ENCODE results near the gene PDLIM5. TPM values are rescaled to one million over a fixed set of nuclear protein-coding genes. Genes with fewer than 3 reads are reported as not detected.
"Not testable (repeated sequence)": the region's sequence is repeated elsewhere in the genome, so short reads cannot be mapped to it uniquely, and the experiment has no call there.

Gene PDLIM5
- 10 to 100 TPM; 18.1 to 18.3 TPM for total RNA-seq

DNA sequence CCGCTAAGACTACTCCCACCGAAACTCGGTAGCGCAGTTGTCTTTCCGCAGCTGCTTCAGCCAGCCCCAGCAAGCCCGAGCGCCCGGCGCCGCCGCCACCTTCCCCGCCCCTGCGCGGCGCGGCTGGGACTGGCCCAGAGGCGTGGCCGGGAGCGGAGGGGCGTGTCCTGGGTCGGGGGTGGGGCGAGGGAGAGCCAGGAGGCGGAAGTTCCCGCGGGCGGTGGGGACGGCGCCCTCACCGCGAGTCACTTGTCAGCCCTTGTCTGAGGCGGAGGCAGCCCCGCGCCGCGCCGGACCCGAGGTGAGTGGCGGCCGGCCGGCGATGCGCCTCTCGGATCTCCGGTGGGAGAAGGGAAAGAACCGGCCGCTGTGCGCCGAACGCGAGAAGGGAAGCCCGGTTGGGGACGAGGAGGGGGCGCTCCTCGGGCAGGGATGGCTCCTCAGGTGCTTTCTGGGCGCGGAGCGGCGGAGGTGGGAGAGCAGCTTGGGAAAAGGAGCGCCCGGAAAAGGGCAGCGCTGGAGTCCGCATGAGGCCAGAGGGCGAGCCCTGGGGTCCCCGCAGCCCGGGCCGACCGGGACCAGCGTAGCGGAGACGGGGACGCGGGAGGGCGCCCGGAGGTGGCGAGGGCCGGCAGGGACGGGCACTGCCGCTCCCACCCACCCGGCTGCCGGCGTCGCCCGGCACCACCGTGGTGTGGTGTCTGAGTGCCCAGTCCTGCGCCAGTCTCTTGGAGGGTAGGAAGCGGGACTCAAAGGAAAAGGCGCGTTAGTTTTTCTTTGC is at the start of gene PDLIM5:
TSS of gene PDLIM5 (plus strand) at position 248 of the 781 bp plus-strand sequence. CDS start 3,347 bp downstream, outside the sequence.
- peak within 1 kb of the TSS; percentile 73 for H3K27ac Mint-ChIP-seq

DNA sequence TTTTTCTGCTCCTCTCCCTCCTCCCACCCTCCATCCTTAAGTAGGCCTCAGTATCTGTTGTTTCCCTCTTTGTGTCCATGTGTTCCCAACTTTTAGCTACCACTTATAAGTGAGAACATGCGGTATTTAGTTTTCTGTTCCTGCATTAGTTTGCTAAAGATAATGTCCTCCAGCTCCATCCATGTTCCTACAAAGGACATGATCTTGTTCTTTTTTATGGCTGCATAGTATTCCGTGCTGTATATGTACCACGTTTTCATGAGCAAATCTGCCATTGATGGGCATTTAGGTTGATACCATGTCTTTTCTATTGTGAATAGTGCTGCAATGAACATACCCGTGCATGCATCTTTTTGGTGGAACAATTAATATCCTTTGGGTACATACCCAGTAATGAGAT is 49.3 kb upstream of the PDLIM5 start:
- H3K36me3 Mint-ChIP-seq (ENCODE audit: low read depth); CTCF ChIA-PET; H3K4me1 Mint-ChIP-seq (ENCODE audit: low read depth); H3K27me3 Mint-ChIP-seq (ENCODE audit: low read depth); POLR2A ChIA-PET; ATAC-seq; H3K27ac Mint-ChIP-seq; DNase-seq; H3K9me3 Mint-ChIP-seq (ENCODE audit: insufficient read depth); H3K4me3 Mint-ChIP-seq: not testable (repeated sequence)

More for the DNA sequence above, at the start of gene PDLIM5:
- DNase-seq (peak; percentile 89), ATAC-seq (peak; percentile 98)
- CTCF ChIA-PET, result interaction anchor here (1.2 to 1.4 kb wide), 2 partner anchors 43 to 45 kb away, joined by 3 to 5 read pairs; no protein-coding TSS in a partner anchor
- H3K36me3 Mint-ChIP-seq (ENCODE audit: low read depth), result peaks cover 3% of the 10 kb centered on the region
- peaks cover 16% of the 10 kb centered on the region for H3K4me1 Mint-ChIP-seq (ENCODE audit: low read depth)
- no peaks in the 10 kb centered on the region for H3K9me3 Mint-ChIP-seq (ENCODE audit: insufficient read depth)
- peak within 1 kb of the TSS; percentile 76 for H3K4me3 Mint-ChIP-seq
- peaks cover 29% of the 10 kb centered on the region for H3K27me3 Mint-ChIP-seq (ENCODE audit: low read depth)
- POLR2A ChIA-PET, result no interaction called here

- H3K4me1 Mint-ChIP-seq (ENCODE audit: low read depth), result no peaks in the 10 kb centered on the region
- ChIA-PET CTCF (interaction anchor here (1.2 kb wide), 1 partner anchor 102 kb away, joined by 3 read pairs; no protein-coding TSS in a partner anchor), POLR2A (no interaction called here)
Measured at GRCh38 chr4:94403751-94404150, 48.0 kb upstream of the PDLIM5 start.

GRCh38 chr4:94406668-94407437 is 44.9 kb upstream of the PDLIM5 start:
- POLR2A ChIA-PET, result no interaction called here
- Mint-ChIP-seq H3K9me3 (ENCODE audit: insufficient read depth) (no peaks in the 10 kb centered on the region), H3K4me3 (no peak overlapping the region), H3K36me3 (ENCODE audit: low read depth) (no peaks in the 10 kb centered on the region), H3K27ac (no peak overlapping the region), H3K27me3 (ENCODE audit: low read depth) (peaks cover 3% of the 10 kb centered on the region), H3K4me1 (ENCODE audit: low read depth) (no peaks in the 10 kb centered on the region)
- ATAC-seq, result peak; percentile 57
- DNase-seq, result peak; percentile 72
- CTCF ChIA-PET, result interaction anchor here (0.6 to 1.9 kb wide), 27 partner anchors 8 to 533 kb away, joined by 3 to 14 read pairs (median 4); no protein-coding TSS in a partner anchor

More at GRCh38 chr4:94403751-94404150, 48.0 kb upstream of the PDLIM5 start:
- Mint-ChIP-seq H3K27me3 (ENCODE audit: low read depth) (no peaks in the 10 kb centered on the region), H3K27ac (no peak overlapping the region), H3K36me3 (ENCODE audit: low read depth) (no peaks in the 10 kb centered on the region), H3K4me3 (no peak overlapping the region), H3K9me3 (ENCODE audit: insufficient read depth) (no peaks in the 10 kb centered on the region)
- ATAC-seq (no peak), DNase-seq (no peak)

DNA sequence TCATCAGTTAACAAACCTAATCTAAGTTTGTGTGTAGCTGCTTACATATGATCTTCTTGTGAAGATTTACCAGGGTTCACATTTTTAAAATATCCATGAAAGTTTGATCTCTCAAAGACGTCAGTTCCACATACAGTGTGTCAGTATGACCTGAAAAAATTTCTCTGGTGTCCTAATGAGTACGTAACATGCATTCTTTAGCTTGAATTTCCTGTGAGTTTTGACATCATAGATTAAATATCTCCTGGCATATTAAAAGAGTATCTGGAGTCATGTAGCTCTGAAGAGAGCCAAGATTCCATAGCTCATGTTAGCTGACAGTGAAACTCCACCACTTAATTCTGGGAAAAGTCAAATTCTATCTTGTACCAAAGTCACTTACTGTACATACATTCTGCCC is 43.9 kb upstream of the PDLIM5 start:
- no peak for ATAC-seq
- H3K36me3 Mint-ChIP-seq (ENCODE audit: low read depth), result no peaks in the 10 kb centered on the region
- DNase-seq, result no peak
- no peak overlapping the region for H3K4me3 Mint-ChIP-seq
- ChIA-PET CTCF (interaction anchor here (0.7 to 1.9 kb wide), 13 partner anchors 11 to 214 kb away, joined by 3 to 14 read pairs (median 4); no protein-coding TSS in a partner anchor), POLR2A (no interaction called here)
- H3K27me3 Mint-ChIP-seq (ENCODE audit: low read depth), result peaks cover 8% of the 10 kb centered on the region
- H3K4me1 Mint-ChIP-seq (ENCODE audit: low read depth), result no peaks in the 10 kb centered on the region
- no peaks in the 10 kb centered on the region for H3K9me3 Mint-ChIP-seq (ENCODE audit: insufficient read depth)
- no peak overlapping the region for H3K27ac Mint-ChIP-seq

DNA sequence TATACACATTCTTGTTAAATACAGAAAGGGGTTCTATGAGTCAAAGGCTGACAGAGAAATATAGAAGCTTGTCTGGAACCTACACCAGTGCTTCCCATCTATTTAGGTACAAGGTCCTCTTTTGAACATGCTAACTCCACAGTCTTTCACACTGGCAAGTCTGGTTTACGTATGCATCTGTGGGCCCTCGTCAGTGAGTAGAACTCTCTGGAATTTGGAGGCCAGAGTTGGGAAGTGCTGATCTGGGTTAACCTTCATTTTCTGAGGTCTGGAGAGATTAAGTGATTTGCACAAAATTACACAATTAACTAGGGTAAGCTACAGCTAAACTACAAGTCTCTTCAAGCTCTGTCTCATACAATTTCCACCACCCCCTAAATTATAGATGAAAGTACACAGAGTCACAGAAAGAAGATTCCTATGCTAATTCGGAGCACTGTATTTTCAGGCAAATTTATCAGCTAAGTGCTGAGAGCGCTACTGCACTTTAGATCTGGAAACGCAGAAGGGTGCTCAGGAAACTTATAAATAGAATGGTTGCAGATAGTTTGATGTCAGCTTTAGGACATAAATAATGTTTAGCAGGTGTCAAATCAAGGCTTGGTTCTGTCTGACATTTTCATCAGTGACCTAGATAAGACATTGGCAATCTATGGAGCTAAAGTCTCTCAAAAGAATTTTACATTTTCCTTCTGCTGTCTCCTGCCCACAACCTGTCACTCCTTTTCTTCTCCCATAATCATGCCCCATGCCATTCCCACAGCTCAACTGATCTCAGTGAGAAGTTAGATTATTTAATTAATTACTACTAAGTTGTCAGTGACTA is 43.0 kb upstream of the PDLIM5 start:
- no peaks in the 10 kb centered on the region for H3K9me3 Mint-ChIP-seq (ENCODE audit: insufficient read depth)
- no peaks in the 10 kb centered on the region for H3K36me3 Mint-ChIP-seq (ENCODE audit: low read depth)
- H3K4me1 Mint-ChIP-seq (ENCODE audit: low read depth), result no peaks in the 10 kb centered on the region
- POLR2A ChIA-PET, result no interaction called here
- H3K27me3 Mint-ChIP-seq (ENCODE audit: low read depth), result peaks cover 11% of the 10 kb centered on the region
- H3K4me3 Mint-ChIP-seq, result no peak overlapping the region
- ATAC-seq, result no peak
- H3K27ac Mint-ChIP-seq, result no peak overlapping the region
- CTCF ChIA-PET, result interaction anchor here (0.6 to 1.8 kb wide), 5 partner anchors 9 to 187 kb away, joined by 3 to 6 read pairs (median 3); no protein-coding TSS in a partner anchor
- DNase-seq, result no peak

DNA sequence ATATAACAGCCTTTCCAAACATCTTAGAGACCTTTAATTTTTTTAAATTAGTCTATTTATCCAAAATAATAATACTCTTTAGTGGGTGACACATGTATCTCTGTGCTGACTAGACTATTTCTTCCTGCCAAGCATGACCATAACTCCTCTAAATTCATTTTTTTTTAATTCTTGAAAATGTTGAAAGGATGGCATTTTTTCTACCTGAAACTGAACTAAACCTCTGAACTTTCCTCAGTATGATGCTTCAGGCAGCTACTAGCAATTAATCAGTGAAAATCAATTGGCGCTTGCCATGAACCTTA is 42.4 kb upstream of the PDLIM5 start:
- no peak for ATAC-seq
- Mint-ChIP-seq H3K4me3 (no peak overlapping the region), H3K4me1 (ENCODE audit: low read depth) (no peaks in the 10 kb centered on the region), H3K27me3 (ENCODE audit: low read depth) (peaks cover 15% of the 10 kb centered on the region), H3K9me3 (ENCODE audit: insufficient read depth) (no peaks in the 10 kb centered on the region), H3K27ac (no peak overlapping the region), H3K36me3 (ENCODE audit: low read depth) (no peaks in the 10 kb centered on the region)
- ChIA-PET POLR2A (no interaction called here), CTCF (interaction anchor here (0.6 to 1.2 kb wide), 3 partner anchors 8 to 44 kb away, joined by 3 to 5 read pairs (median 3); no protein-coding TSS in a partner anchor)
- DNase-seq, result no peak

GRCh38 chr4:94409962-94410361 is 41.8 kb upstream of the PDLIM5 start:
- H3K9me3 Mint-ChIP-seq (ENCODE audit: insufficient read depth), result no peaks in the 10 kb centered on the region
- H3K4me3 Mint-ChIP-seq, result no peak overlapping the region
- H3K27me3 Mint-ChIP-seq (ENCODE audit: low read depth), result peaks cover 16% of the 10 kb centered on the region
- H3K36me3 Mint-ChIP-seq (ENCODE audit: low read depth), result no peaks in the 10 kb centered on the region
- DNase-seq (no peak), ATAC-seq (no peak)
- H3K27ac Mint-ChIP-seq, result no peak overlapping the region
- POLR2A ChIA-PET, result no interaction called here
- no peaks in the 10 kb centered on the region for H3K4me1 Mint-ChIP-seq (ENCODE audit: low read depth)
- CTCF ChIA-PET, result no interaction called here

DNA sequence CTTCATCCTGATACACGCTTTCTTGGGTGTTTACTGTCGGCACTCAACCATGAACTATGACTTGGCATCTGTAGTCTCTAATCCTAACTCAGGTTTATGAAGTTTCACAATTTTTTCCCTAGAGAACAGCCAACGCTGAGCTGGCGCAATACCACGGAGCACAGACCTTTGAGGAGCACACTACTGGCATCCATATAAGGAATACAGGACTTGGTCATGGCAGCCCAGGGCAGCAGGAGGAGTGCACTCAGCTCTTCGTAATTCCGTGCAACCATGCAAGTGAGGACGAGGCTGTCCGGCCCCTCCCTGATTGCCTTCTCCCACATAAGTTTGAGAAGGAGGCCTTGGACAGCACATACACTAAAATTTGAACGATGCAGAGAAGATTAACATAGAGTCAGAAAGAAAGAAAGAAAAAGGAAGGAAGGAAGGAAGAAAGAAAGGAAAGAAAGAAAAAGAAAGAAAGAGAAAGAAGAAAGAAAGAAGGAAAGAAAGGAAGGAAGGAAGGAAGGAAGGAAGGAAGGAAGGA is 41.0 kb upstream of the PDLIM5 start:
- ChIA-PET CTCF (no interaction called here), POLR2A (interaction anchor here (0.6 kb wide), 1 partner anchor 582 kb away, joined by 6 read pairs; no protein-coding TSS in a partner anchor)
- Mint-ChIP-seq H3K36me3 (ENCODE audit: low read depth) (no peaks in the 10 kb centered on the region), H3K9me3 (ENCODE audit: insufficient read depth) (no peaks in the 10 kb centered on the region), H3K27me3 (ENCODE audit: low read depth) (peaks cover 16% of the 10 kb centered on the region), H3K27ac (no peak overlapping the region), H3K4me3 (no peak overlapping the region), H3K4me1 (ENCODE audit: low read depth) (no peaks in the 10 kb centered on the region)
- DNase-seq, result no peak
- ATAC-seq, result no peak

- Mint-ChIP-seq H3K36me3 (ENCODE audit: low read depth) (no peaks in the 10 kb centered on the region), H3K9me3 (ENCODE audit: insufficient read depth) (no peaks in the 10 kb centered on the region), H3K4me3 (no peak overlapping the region), H3K4me1 (ENCODE audit: low read depth) (no peaks in the 10 kb centered on the region), H3K27me3 (ENCODE audit: low read depth) (peaks cover 16% of the 10 kb centered on the region), H3K27ac (no peak overlapping the region)
- POLR2A ChIA-PET, result interaction anchor here (0.6 kb wide), 1 partner anchor 582 kb away, joined by 6 read pairs; no protein-coding TSS in a partner anchor
- ATAC-seq (no peak), DNase-seq (no peak)
- CTCF ChIA-PET, result no interaction called here
Measured at GRCh38 chr4:94411296-94411695, 40.4 kb upstream of the PDLIM5 start.

DNA sequence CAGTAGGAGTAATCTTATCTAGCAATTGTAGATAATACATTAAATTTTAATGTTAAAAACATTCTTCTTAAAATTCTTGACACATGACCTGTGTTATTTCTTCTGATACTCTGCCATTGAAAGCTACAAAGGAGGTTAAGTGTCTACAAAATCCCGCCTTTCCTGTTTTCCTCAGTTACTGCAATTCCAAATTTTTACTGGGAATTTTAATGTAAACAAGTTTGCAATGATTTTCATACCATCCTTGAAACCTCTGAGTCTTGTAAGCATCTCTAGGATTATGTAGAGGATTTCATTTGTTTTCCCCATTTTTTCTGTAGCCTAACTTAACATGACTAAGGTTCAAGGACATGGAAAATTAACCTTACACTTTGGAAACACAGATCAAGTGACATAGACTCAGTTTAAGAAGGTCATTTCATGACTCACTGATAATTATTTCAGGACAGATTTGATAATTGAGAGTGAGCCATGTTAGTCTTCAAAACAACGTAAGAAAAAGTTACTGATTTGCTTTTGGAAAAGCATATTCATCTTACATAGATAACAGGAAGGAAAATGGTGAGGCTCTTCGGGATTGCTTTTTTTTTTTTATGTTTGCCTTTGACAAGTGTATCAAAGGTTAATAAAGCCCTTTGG is 39.6 kb upstream of the PDLIM5 start:
- CTCF ChIA-PET, result no interaction called here
- POLR2A ChIA-PET, result no interaction called here
- no peak for DNase-seq
- no peak for ATAC-seq
- Mint-ChIP-seq H3K36me3 (ENCODE audit: low read depth) (no peaks in the 10 kb centered on the region), H3K9me3 (ENCODE audit: insufficient read depth) (no peaks in the 10 kb centered on the region), H3K27me3 (ENCODE audit: low read depth) (peaks cover 16% of the 10 kb centered on the region), H3K4me3 (no peak overlapping the region), H3K27ac (no peak overlapping the region), H3K4me1 (ENCODE audit: low read depth) (no peaks in the 10 kb centered on the region)

Data from activated CD8-positive, alpha-beta T cell treated with anti-CD3 and anti-CD28 coated beads, Interleukin-2, amount 10 ng/mL, durations not matched to agents 7 days and 5 days (primary cell).